HEK293 (cell line): Measurements from ENCODE around the gene ILF3.
A peak's percentile ranks its signal among the peaks of the same experiment; 100 is the strongest.

ENCODE experiments used
- ATF2 ChIP-seq: fragments of 450-650 bp; formaldehyde crosslinking; IDR thresholded peaks from 2 replicates; pipeline ENCODE4 v1.5.1; 2016; ENCODE audit warnings: missing biosample characterization, missing genetic modification characterization, low read depth
- BCL11A ChIP-seq: fragments of 450-650 bp; formaldehyde crosslinking; IDR thresholded peaks from 2 replicates; pipeline ENCODE4 v1.5.1; 2016; ENCODE audit warnings: low read depth, missing biosample characterization, missing genetic modification characterization
- ELK4 ChIP-seq: IDR thresholded peaks from 2 replicates; pipeline ENCODE4 v1.6.1; 2011; ENCODE audit warnings: mild to moderate bottlenecking, low read depth, low read length, borderline replicate concordance
- HIC1 ChIP-seq: fragments of 450-650 bp; formaldehyde crosslinking; IDR thresholded peaks from 2 replicates; pipeline ENCODE4 v1.5.1; 2016; ENCODE audit warnings: missing biosample characterization, missing genetic modification characterization
- PRDM10 ChIP-seq: fragments of 450-650 bp; formaldehyde crosslinking; IDR thresholded peaks from 2 replicates; pipeline ENCODE4 v1.5.1; 2016; ENCODE audit warnings: missing biosample characterization, missing genetic modification characterization
- WT1 ChIP-seq: fragments of 450-650 bp; formaldehyde crosslinking; IDR thresholded peaks from 2 replicates; pipeline ENCODE4 v1.5.1; 2016; ENCODE audit warnings: missing biosample characterization, missing genetic modification characterization
- ZBTB44 ChIP-seq: fragments of 450-650 bp; IDR thresholded peaks from 2 replicates; pipeline ENCODE4 v1.5.1; 2018; ENCODE audit warnings: missing biosample characterization, mild to moderate bottlenecking, missing genetic modification characterization
- ZBTB6 ChIP-seq: fragments of 450-650 bp; formaldehyde crosslinking; IDR thresholded peaks from 2 replicates; pipeline ENCODE4 v1.5.1; 2017; ENCODE audit warnings: missing biosample characterization, missing genetic modification characterization
- ZBTB7A ChIP-seq: fragments of 450-650 bp; formaldehyde crosslinking; IDR thresholded peaks from 2 replicates; pipeline ENCODE4 v1.5.1; 2016; ENCODE audit warnings: low read depth, missing biosample characterization, missing genetic modification characterization
- ZNF132 ChIP-seq: fragments of 450-650 bp; formaldehyde crosslinking; IDR thresholded peaks from 2 replicates; pipeline ENCODE4 v1.5.1; 2017; ENCODE audit warnings: missing biosample characterization, missing genetic modification characterization, borderline replicate concordance
- ZNF155 ChIP-seq: fragments of 450-650 bp; formaldehyde crosslinking; IDR thresholded peaks from 2 replicates; pipeline ENCODE4 v1.5.1; 2016; ENCODE audit warnings: missing biosample characterization, missing genetic modification characterization
- ZNF184 ChIP-seq: fragments of 450-650 bp; IDR thresholded peaks from 2 replicates; pipeline ENCODE4 v1.5.1; 2018; ENCODE audit warnings: missing biosample characterization, mild to moderate bottlenecking, missing genetic modification characterization
- ZNF362 ChIP-seq: fragments of 450-650 bp; formaldehyde crosslinking; IDR thresholded peaks from 2 replicates; pipeline ENCODE4 v1.5.1; 2016; ENCODE audit warnings: missing biosample characterization, missing genetic modification characterization
- ZNF404 ChIP-seq: fragments of 450-650 bp; formaldehyde crosslinking; IDR thresholded peaks from 2 replicates; pipeline ENCODE4 v1.5.1; 2017; ENCODE audit warnings: missing biosample characterization, missing genetic modification characterization
- ZNF423 ChIP-seq: fragments of 450-650 bp; formaldehyde crosslinking; IDR thresholded peaks from 2 replicates; pipeline ENCODE4 v1.5.1; 2016; ENCODE audit warnings: missing biosample characterization, missing genetic modification characterization
- ZNF48 ChIP-seq: fragments of 450-650 bp; formaldehyde crosslinking; IDR thresholded peaks from 2 replicates; pipeline ENCODE4 v1.5.1; 2016; ENCODE audit warnings: missing biosample characterization, missing genetic modification characterization
- ZNF488 ChIP-seq: fragments of 450-650 bp; formaldehyde crosslinking; IDR thresholded peaks from 2 replicates; pipeline ENCODE4 v1.5.1; 2016; ENCODE audit warnings: missing biosample characterization, missing genetic modification characterization
- ZNF530 ChIP-seq: fragments of 450-650 bp; formaldehyde crosslinking; IDR thresholded peaks from 2 replicates; pipeline ENCODE4 v1.5.1; 2016; ENCODE audit warnings: low read depth, missing biosample characterization, missing genetic modification characterization
- ZNF610 ChIP-seq: fragments of 450-650 bp; formaldehyde crosslinking; IDR thresholded peaks from 2 replicates; pipeline ENCODE4 v1.5.1; 2016; ENCODE audit warnings: missing biosample characterization, missing genetic modification characterization, borderline replicate concordance
- ZNF624 ChIP-seq: fragments of 450-650 bp; formaldehyde crosslinking; IDR thresholded peaks from 2 replicates; pipeline ENCODE4 v1.5.1; 2017; ENCODE audit warnings: missing biosample characterization, missing genetic modification characterization
- ZNF670 ChIP-seq: fragments of 450-650 bp; formaldehyde crosslinking; IDR thresholded peaks from 2 replicates; pipeline ENCODE4 v1.5.1; 2016; ENCODE audit warnings: missing biosample characterization, missing genetic modification characterization, low read depth
- ZNF692 ChIP-seq: fragments of 450-650 bp; formaldehyde crosslinking; IDR thresholded peaks from 2 replicates; pipeline ENCODE4 v1.5.1; 2016; ENCODE audit warnings: missing biosample characterization, missing genetic modification characterization
- ZNF837 ChIP-seq: fragments of 450-650 bp; formaldehyde crosslinking; IDR thresholded peaks from 2 replicates; pipeline ENCODE4 v1.5.1; 2016; ENCODE audit warnings: missing biosample characterization, missing genetic modification characterization

The ILF3 gene

GRCh38 chr19:10717356-10718204 lies 63.4 kb downstream of the ILF3 start, which contains the start of gene DNM2 (continued):
- TF ChIP-seq ZNF692 (tag by site-specific recombination) (no peak), ZNF610 (tag by site-specific recombination) (no peak), ZNF530 (tag by site-specific recombination) (no peak), ZNF837 (tag by site-specific recombination) (no peak), ZNF362 (tag by site-specific recombination) (no peak), ELK4 (peak; percentile 71; the same call in 1 of the 2 replicates), ZNF488 (tag by site-specific recombination) (no peak), PRDM10 (tag by site-specific recombination) (peak; percentile 99; the same call in 1 of the 2 replicates), ZNF184 (no peak), ZBTB7A (tag by site-specific recombination) (no peak), ZNF155 (tag by site-specific recombination) (no peak), ZNF404 (tag by site-specific recombination) (no peak), ZNF423 (tag by site-specific recombination) (no peak), ZNF624 (tag by site-specific recombination) (no peak), ATF2 (tag by site-specific recombination) (no peak), WT1 (no peak), ZBTB44 (peak; percentile 54; the same call in 1 of the 2 replicates), ZNF670 (tag by site-specific recombination) (no peak), ZNF48 (tag by site-specific recombination) (no peak), HIC1 (tag by site-specific recombination) (no peak), BCL11A (tag by site-specific recombination) (no peak), ZBTB6 (tag by site-specific recombination) (no peak), ZNF132 (tag by site-specific recombination) (no peak)
